Measurements from ENCODE around the gene FNTB. TPM values are rescaled to one million over a fixed set of nuclear protein-coding genes. Genes with fewer than 3 reads are reported as not detected.

FNTB gene
- total RNA-seq, 2 donors from 2014 or later = 12.1 to 20.7 TPM

DNA sequence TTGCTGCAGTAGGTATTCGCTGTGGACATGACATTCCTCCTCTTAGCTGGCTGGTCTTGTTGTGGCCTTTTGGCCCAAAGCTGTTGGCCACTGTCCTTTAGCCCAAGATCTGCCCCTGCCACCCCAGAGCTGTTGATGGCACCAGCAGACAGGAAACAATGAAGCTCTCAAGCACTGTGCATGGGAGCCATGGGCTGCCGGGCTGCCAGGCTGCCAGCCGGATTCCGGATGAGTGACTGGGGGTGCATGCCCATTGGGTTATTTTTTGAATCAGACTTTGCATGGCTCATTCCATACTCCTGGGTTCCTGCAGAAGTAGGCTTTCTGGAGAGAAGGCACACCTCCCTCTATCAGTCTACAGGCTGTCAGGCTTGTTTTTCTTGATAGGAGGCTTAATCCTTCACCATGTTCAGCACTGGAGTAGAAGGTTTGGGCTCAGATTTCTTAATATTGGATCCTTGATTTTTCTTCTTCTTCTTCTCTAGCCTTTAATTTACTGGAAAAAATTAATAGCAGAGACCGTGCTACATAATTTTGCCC lies 83.2 kb downstream of the FNTB start:
- no peak overlapping the region for H3K9ac ChIP-seq (ENCODE audit: low read depth in 2 of 2, low read length in 2 of 2)
- no peak overlapping the region for H3K4me3 ChIP-seq
- H3K36me3 ChIP-seq = no peaks in the 10 kb centered on the region
- DNase-seq = no peak
- no peaks in the 10 kb centered on the region for H3K27me3 ChIP-seq
- TF ChIP-seq, protein P1, sequence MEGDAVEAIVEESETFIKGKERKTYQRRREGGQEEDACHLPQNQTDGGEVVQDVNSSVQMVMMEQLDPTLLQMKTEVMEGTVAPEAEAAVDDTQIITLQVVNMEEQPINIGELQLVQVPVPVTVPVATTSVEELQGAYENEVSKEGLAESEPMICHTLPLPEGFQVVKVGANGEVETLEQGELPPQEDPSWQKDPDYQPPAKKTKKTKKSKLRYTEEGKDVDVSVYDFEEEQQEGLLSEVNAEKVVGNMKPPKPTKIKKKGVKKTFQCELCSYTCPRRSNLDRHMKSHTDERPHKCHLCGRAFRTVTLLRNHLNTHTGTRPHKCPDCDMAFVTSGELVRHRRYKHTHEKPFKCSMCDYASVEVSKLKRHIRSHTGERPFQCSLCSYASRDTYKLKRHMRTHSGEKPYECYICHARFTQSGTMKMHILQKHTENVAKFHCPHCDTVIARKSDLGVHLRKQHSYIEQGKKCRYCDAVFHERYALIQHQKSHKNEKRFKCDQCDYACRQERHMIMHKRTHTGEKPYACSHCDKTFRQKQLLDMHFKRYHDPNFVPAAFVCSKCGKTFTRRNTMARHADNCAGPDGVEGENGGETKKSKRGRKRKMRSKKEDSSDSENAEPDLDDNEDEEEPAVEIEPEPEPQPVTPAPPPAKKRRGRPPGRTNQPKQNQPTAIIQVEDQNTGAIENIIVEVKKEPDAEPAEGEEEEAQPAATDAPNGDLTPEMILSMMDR (IDR thresholded peaks at IDR 0.05) = no peak
- H3K27ac ChIP-seq = peak overlapping the region; percentile 62
- H3K9me3 ChIP-seq = no peaks in the 10 kb centered on the region
- peaks cover 28% of the 10 kb centered on the region for H3K4me1 ChIP-seq
- intact Hi-C loops (cut with DNase I) = no loop called here

DNA sequence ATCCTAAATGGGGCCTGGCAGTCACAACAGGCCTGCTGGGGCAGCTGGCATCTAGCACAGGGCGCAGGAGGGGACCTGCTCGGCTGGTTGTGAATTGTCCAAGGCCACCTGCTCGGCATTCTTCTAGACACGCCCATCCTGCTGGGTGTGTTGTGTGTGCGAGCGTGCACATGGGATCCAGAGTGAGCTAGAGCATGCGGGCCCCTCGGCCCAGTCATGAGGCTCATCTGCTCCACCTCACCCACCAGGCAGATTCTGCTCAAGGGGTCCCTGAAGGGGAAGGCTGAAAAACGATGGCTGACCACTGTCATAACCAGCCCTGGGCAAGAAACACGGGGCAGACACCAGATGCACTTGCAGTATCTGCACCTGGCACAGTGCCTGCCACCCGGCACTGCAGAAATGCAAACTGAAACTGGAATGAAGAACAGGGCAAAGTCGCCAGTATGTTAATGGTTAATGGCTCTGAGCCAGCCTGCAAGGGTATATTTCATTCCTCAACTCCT lies 83.8 kb downstream of the FNTB start:
- TF ChIP-seq, protein P1 (IDR thresholded peaks at IDR 0.05) = no peak
- Histone ChIP-seq H3K9me3 (no peaks in the 10 kb centered on the region), H3K36me3 (no peaks in the 10 kb centered on the region), H3K4me3 (no peak overlapping the region), H3K27me3 (no peaks in the 10 kb centered on the region), H3K4me1 (peaks cover 28% of the 10 kb centered on the region), H3K9ac (ENCODE audit: low read depth in 2 of 2, low read length in 2 of 2) (no peak overlapping the region), H3K27ac (peak overlapping the region; percentile 62)
- peak; percentile 92 for DNase-seq
- intact Hi-C loops (cut with DNase I) = no loop called here

DNA sequence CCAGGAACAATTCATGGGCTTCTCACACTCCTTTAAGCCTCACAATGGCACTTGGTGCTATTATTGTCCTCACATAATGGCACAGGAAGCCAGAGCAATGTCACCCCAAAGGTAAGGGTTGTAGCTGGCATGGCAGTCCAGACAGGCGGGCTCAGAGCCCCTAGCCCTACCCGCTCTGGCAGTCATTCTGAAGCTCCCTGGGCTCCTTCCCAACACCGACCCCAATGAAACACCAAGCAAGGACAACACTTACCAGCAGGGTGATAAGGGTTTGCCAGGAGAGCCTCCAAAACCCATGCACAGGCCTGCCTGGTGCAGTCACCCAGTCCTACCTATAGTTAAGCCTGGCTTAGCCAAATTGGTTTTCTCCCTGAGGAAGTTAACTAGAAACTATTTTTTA lies 84.8 kb downstream of the FNTB start:
- Histone ChIP-seq H3K4me3 (no peak overlapping the region), H3K36me3 (no peaks in the 10 kb centered on the region), H3K4me1 (peaks cover 28% of the 10 kb centered on the region), H3K27ac (peak overlapping the region; percentile 62), H3K9ac (ENCODE audit: low read depth in 2 of 2, low read length in 2 of 2) (no peak overlapping the region), H3K9me3 (no peaks in the 10 kb centered on the region), H3K27me3 (no peaks in the 10 kb centered on the region)
- intact Hi-C loops (cut with DNase I) = no loop called here
- TF ChIP-seq, protein P1 (IDR thresholded peaks at IDR 0.05) = no peak
- DNase-seq = no peak

DNA sequence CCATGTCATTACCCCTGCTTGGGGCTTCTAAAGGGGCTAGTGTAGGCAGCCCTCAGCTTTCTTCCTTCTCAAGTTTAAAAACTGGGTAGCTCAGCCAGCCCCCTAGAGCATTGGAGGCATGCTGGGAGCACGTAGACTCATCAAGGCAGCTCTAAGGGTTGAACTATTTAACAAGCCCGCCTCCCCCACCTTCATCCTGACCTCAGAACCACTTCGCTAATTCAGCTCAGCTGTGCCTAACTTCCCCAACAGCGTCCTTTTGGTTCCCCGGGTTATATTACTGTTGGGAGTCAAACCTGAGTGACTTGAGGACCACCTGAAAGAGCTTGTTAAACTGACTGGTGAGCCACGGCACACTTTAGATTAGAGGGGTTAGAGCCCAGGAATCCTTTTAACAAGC lies 85.6 kb downstream of the FNTB start:
- H3K36me3 ChIP-seq = no peaks in the 10 kb centered on the region
- H3K4me1 ChIP-seq = peaks cover 28% of the 10 kb centered on the region
- no peaks in the 10 kb centered on the region for H3K27me3 ChIP-seq
- no peak for DNase-seq
- H3K9ac ChIP-seq (ENCODE audit: low read depth in 2 of 2, low read length in 2 of 2) = peak overlapping the region in 1 of 2 donors; percentile 35
- no peaks in the 10 kb centered on the region for H3K9me3 ChIP-seq
- peak overlapping the region; percentile 60 for H3K27ac ChIP-seq
- intact Hi-C loops (cut with DNase I) = no loop called here
- H3K4me3 ChIP-seq = no peak overlapping the region
- TF ChIP-seq, protein P1 (IDR thresholded peaks at IDR 0.05) = no peak

DNA sequence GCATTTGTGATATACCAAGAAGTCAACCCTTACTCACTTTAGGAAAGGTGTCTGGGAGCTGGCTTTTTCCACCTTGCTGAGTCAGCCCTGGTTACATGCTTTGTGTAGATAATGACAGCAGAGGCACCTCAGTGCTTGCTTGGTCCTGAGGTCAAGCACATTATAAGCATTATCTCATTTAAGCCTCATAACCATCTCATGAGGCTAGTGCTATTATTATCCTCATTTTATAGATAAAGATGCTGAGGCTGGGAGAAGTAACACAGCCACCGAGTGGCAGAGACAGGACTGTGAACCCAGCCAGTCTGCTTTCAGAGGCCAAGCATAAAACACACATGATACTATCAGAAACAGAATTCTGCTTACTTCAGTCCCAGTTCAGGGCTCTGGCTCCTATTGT lies 86.2 kb downstream of the FNTB start:
- H3K27ac ChIP-seq = peak overlapping the region; percentile 60
- H3K9me3 ChIP-seq = no peaks in the 10 kb centered on the region
- TF ChIP-seq, protein P1 (IDR thresholded peaks at IDR 0.05) = no peak
- DNase-seq = no peak
- H3K4me3 ChIP-seq = no peak overlapping the region
- H3K9ac ChIP-seq (ENCODE audit: low read depth in 2 of 2, low read length in 2 of 2) = peak overlapping the region in 1 of 2 donors; percentile 65
- H3K4me1 ChIP-seq = peaks cover 28% of the 10 kb centered on the region
- no peaks in the 10 kb centered on the region for H3K36me3 ChIP-seq
- intact Hi-C loops (cut with DNase I) = no loop called here
- no peaks in the 10 kb centered on the region for H3K27me3 ChIP-seq

All from colonic mucosa (tissue), 4 donors.